Measurements from ENCODE around the gene BCDIN3D. TPM values are rescaled to one million over a fixed set of nuclear protein-coding genes. Genes with fewer than 3 reads are reported as not detected.
"Not testable (repeated sequence)": the region's sequence is repeated elsewhere in the genome, so short reads cannot be mapped to it uniquely, and the experiment has no call there.

The BCDIN3D gene, protein sequence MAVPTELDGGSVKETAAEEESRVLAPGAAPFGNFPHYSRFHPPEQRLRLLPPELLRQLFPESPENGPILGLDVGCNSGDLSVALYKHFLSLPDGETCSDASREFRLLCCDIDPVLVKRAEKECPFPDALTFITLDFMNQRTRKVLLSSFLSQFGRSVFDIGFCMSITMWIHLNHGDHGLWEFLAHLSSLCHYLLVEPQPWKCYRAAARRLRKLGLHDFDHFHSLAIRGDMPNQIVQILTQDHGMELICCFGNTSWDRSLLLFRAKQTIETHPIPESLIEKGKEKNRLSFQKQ
- 1 to 10 TPM; 5.3 to 9.6 (median 8.3) TPM for polyA plus RNA-seq (ENCODE audit: insufficient read length in 4 of 4)

DNA sequence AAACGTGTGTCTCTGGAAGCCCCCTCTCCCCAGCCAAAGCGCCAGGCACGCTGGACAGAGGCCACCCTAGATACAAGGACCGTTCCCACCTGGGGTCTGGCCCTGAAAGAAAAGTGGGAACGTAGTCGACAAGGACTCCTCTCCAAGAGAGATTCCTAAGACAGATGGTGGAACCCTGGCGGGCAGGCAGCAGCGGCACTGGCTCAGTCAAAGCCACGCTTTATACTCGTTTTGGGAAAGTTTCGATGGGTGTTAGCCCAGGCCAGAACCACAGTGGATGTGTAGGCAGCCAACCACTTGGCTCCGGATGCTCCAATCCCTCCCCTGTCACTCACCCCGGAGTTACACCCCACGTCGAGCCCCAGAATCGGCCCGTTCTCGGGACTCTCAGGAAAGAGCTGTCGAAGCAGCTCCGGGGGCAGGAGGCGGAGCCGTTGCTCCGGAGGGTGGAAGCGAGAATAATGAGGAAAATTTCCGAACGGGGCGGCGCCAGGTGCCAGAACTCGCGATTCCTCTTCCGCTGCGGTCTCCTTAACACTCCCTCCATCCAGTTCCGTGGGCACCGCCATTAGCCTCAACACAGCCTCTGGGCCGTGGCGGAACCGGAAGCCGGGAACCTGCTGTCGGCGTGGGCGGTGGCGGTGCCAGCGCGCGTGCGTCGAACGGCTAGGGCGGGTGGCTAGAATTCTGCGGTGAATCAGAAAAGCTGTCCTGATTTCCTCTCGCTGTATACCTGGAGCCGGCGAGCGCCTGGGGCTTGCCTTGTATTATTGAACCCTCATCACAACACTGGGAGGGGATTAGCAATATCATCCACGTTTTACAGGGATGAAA lies at the start of gene BCDIN3D:
Gene BCDIN3D (minus strand): TSS at position 588 of the 834 bp plus-strand sequence. CDS start 19 bp downstream, at position 569.
- peak in 3 of 4 donors; percentile 75 to 78 (median 76) for DNase-seq (ENCODE audit: low read depth in 4 of 4, low spot score in 3 of 4)

DNA sequence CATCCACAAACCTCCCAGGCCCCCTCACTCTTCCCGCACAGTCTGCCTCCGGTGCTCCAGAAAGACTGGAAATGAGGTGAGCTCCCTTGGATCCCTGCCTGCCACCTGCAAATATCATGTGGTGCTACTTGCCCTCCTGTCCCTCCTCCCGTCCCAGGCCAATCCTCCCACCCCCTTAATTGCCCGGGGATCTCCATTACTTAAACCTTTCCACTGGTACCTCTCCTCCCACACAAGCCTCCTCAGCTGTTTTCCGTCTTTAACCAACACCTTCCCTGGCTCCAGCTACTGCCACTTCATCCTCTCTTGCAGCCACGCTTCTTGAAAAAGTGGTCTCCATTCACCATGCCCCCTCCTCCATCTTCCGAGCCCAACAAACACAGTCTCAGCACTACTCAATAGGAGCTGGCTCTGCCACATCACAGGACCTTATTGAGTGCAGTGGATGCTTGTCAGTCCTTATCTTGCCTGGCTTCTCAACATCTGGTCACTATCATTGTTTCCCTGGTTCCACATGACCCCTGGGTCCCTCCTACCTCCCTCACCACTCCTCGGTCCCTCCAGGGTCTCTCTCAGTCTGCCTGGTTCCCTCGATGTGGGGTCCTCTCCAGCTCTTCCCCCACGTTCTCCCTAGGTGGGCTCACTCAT lies 49.3 kb upstream of the BCDIN3D start:
- no peak for DNase-seq (ENCODE audit: low read depth in 4 of 4, low spot score in 3 of 4)

DNA sequence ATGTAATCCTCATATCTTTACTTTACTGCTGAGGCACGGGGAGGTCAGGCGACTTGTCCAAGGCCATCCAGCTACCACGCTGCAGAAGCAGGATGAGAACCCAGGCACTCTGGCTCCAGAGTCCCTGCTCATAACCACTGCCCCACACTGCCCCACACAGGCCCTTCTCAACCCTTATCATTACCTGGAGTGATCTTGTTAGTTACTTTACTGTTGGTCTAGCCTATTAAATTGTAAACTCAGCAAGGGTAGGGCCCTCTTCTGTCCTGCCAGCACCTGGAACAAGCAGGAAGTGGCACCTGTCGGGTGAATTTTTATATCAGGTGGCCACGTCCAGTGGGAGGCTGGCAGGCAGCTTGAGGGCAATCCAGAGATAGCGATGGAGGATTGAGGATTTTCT lies 48.6 kb upstream of the BCDIN3D start:
- no peak for DNase-seq (ENCODE audit: low read depth in 4 of 4, low spot score in 3 of 4)

DNA sequence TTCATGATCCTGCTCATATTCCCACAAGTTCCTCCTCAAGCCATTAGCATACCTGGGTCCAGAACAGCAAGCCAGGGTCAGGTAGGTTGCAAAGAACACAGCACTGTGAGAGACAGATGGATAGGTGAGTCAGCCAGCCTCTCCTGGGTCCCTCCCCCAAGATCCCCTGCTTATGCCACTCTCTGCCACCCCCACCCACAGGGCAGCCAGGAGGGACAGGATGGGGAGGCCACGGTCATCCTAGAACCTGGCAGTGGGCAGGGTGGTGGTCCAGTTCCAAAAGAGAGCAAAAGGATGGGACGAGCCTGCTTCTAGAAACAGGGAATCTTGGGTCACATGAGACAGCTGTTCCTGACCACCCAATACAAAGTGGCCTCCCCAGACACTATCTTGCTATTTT lies 48.1 kb upstream of the BCDIN3D start:
- DNase-seq (ENCODE audit: low read depth in 4 of 4, low spot score in 3 of 4) = no peak

GRCh38 chr12:49890096-49890461 lies 47.2 kb upstream of the BCDIN3D start:
- no peak for DNase-seq (ENCODE audit: low read depth in 4 of 4, low spot score in 3 of 4)

DNA sequence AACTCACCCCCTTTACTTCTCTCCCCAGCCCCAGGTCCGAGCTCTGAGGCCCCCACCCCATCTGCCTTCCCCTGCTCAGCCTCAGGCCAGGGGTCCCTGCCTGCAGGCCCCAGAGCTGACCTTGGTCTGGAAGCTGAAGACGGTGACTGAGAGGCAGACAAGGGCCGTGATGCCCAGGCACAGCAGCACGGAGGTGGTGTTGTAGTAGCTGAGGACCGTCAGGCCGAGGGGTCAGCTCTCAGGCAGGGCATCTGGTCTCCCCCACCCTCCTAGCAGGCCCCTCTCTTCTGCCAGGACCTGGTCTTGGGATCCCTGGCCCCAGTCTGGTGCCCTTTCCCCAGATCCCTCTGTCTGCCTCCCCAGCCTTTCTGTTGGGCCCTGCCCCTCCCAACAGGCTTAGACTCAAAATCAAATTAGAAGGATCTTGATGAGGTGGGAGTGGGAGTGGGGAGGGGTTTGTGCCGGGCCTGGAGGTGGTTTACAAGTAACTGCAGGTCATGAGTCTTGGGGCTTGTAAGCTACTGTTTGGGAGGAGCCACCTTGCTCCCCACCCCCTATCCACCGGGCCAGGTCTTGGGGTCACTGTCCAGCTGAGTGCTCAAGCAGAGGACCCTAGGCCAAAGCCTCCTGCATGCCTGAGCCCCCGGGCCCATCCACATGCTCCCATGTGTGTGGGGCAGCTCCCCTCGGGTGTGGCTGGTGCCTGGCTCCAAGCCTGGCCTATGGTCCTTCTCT lies 46.6 kb upstream of the BCDIN3D start:
- DNase-seq (ENCODE audit: low read depth in 4 of 4, low spot score in 3 of 4) = no peak

DNA sequence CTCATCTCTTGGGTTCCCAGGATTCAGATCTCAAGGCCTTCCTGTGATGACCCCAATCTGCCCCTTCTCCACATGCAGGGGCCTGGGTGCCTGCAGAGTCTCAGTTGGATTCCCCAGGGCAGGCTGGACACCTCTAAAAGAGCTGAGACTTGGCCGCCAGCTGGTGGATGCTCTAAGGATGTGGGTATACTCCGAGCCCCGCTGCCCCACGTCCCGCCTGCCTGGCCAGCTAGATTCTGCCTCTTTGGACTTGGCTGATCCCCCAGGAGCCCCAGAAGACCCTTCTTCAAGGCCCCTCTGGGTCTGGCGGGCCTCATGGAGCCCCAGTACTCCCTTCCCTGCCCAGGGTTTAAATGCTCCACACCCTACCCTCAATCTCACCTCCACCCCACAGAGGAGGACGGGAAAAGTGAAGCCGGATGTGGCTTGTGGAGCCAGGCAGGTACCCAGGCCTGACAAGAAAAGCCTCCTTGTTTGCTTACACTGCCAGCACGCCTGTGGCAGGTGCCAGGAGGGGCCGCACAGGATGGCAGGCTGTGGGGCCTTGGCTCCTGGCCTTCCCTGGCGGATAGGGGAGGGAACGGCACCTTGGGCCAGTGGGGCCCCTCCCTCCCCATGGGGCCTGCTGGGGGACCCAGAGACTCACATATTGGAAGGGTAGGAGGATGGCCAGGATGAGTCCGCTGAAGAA lies 45.7 kb upstream of the BCDIN3D start:
- DNase-seq (ENCODE audit: low read depth in 4 of 4, low spot score in 3 of 4) = no peak

GRCh38 chr12:49887536-49888401 lies 44.9 kb upstream of the BCDIN3D start:
- no peak for DNase-seq (ENCODE audit: low read depth in 4 of 4, low spot score in 3 of 4)

DNA sequence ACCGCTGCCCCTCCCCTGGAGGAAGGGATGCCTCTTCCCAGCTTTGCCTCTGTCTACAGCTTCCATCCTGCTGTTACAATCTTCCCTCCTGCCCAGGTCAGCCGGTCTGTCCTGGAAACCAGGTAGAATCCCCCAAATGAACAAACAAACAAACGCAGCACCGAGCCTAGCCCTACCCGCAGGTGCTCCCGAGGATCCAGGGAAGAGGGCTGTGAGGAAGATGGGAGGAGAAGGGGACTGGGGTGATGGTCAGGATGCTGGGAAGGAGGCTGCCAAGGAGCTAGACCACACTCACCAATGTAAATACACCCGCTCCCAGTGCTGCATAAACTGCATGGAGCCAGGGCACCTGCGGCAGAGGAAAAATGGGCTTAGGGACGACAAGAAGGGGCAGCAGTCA lies 44.2 kb upstream of the BCDIN3D start:
- no peak for DNase-seq (ENCODE audit: low read depth in 4 of 4, low spot score in 3 of 4)

- no peak for DNase-seq (ENCODE audit: low read depth in 4 of 4, low spot score in 3 of 4)
Observed at GRCh38 chr12:49885663-49886461, 43.0 kb upstream of the BCDIN3D start.

DNA sequence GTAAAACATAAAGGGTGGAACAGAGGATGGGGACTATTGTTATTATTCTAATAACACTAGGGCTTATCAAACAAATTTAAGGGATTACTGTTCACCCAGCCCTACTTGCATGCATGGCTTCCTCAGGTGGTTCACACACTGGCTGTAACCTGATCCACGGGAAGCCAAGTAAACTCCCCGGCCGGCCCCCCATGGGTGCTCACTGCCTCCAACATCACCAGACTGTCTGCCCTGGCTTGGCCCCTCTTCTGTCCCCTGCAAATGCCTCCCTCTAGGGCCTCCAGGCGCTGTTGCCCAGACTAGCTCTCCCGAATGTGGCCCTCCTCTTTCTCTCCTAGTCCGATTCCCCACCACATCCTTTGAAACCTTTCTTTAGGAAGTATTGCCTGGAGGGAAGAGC lies 42.2 kb upstream of the BCDIN3D start:
- DNase-seq (ENCODE audit: low read depth in 4 of 4, low spot score in 3 of 4) = no peak

DNA sequence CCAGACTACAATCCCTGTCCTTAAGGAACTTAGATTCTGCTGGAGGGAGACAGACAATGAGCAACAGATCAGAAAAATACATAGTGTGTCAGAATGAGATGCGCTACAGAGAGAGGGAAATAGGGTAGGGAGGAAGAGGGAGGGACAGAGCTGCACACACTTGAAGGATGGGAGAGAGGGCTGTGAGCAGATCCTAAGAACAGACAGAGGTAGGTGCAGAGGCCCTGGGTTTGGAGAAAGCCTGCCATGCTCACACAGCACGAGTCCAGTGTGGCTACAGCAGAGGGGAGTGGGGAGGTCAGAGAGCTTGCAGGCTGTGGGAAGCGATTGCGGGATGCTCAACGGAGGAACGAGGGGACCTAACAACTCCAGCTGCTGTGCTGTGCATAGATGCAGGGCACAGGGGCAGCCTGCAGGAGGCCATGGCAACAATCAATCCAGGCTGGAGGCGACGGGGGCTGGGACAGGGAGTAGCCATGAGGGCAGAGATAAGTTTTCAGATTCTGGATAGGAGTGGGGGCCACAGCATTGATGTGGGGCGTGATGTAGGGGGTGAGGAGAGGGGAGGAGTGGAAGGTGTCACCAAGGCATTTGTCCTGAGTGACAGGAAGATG lies 40.1 kb upstream of the BCDIN3D start:
- no peak for DNase-seq (ENCODE audit: low read depth in 4 of 4, low spot score in 3 of 4)

DNA sequence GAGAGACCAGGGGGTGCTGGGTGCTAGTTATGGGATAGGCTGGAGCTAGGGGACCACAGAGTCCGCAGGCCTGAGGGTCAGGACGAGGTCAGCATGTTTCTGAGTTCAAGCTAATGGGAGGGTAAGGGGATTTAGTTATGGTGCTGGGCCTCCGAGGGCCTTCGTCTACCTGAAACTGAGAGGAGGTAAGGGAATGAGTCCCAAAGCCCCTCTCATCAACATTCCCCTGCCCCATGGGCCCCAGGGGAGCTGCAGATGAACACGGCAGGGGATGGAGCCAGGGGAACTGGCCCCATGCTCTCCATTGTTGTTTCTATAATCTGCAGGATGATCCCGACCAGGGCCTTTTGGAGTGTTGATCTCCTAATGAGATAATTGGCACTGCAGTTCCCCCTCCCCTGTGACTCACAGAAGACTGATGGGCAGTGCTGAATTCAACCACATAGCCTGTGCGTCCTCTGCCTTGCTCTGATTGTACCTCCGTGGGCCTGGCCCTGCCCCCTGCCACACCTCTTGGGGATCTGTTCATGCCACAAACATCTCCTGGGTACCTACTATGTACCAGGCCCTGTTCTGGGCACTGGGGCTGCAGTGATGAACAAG lies 39.4 kb upstream of the BCDIN3D start:
- DNase-seq (ENCODE audit: low read depth in 4 of 4, low spot score in 3 of 4) = no peak

- DNase-seq (ENCODE audit: low read depth in 4 of 4, low spot score in 3 of 4) = no peak
Observed at GRCh38 chr12:49881415-49882247, 38.7 kb upstream of the BCDIN3D start.

GRCh38 chr12:49880756-49881414 lies 38.0 kb upstream of the BCDIN3D start:
- no peak for DNase-seq (ENCODE audit: low read depth in 4 of 4, low spot score in 3 of 4)

DNA sequence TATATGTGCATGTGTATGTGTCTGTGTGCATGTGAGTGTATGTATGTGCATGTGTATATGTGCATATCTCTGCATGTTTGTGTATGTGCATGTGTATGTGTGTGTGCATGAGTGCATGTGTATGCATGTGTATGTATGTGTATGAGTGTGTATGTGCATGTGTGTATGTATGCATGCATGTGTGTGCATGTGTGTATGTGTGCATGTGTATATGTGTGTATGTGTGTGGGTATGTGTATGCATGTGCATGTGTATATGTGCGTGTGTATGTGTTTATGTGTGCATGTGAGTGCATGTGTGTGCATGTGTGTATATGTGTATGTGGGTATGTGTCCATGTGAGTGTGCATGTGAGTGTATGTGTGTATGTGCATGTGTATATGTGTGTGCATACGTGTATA lies 36.2 kb upstream of the BCDIN3D start:
- DNase-seq (ENCODE audit: low read depth in 4 of 4, low spot score in 3 of 4) = not testable (repeated sequence)

Data from left renal pelvis (tissue), 4 donors.